Right cardiac atrium (tissue), 5 donors: Measurements from ENCODE around the gene SDK2. TPM values are rescaled to one million over a fixed set of nuclear protein-coding genes. Genes with fewer than 3 reads are reported as not detected.
A peak's percentile ranks its signal among the peaks of the same experiment; 100 is the strongest.
"Not testable (repeated sequence)": the region's sequence is repeated elsewhere in the genome, so short reads cannot be mapped to it uniquely, and the experiment has no call there.

Experiments
- ATAC-seq, 2 donors: fragments of 200-7000 bp; cut with Tn5 transposase; one replicate each; pipeline versions ENCODE4 v1.8.0 to v1.9.1; 2020; ENCODE audit warnings: moderate library complexity in 2 of 2, mild to moderate bottlenecking in 1 of 2
- DNase-seq, 3 donors: peaks; one replicate each; pipeline ENCODE4 v3.0.0-alpha.2; 2020
- H3K27ac ChIP-seq: one replicate; pipeline ENCODE4 v1.5.1; 2013; ENCODE audit warnings: mild to moderate bottlenecking, low read length, control low read depth, moderate library complexity
- H3K27me3 ChIP-seq: one replicate; pipeline ENCODE4 v1.6.1; 2013; ENCODE audit not compliant: control insufficient read depth, insufficient read depth
- H3K4me1 ChIP-seq: one replicate; pipeline ENCODE4 v1.6.1; 2013; ENCODE audit warnings: low read length; ENCODE audit not compliant: control insufficient read depth, insufficient read depth
- H3K4me3 ChIP-seq: one replicate; pipeline ENCODE4 v1.5.1; 2013; ENCODE audit warnings: low read length, control low read depth
- H3K9me3 ChIP-seq: one replicate; pipeline ENCODE4 v1.6.1; 2013; ENCODE audit warnings: low read length; ENCODE audit not compliant: control insufficient read depth
- WGBS: extraction: QIAGEN DNeasy Blood & Tissue Kit; methylation state at CpG from one replicate; pipeline ENCODE4 v1.1.7; 2013; 5-methylcytosine and 5-hydroxymethylcytosine counted together
- intact Hi-C, 4 donors: fragments of 100-400 bp; cut with DNase I; formaldehyde crosslinking; loops; one replicate each; pipeline versions ENCODE4 v1.11.0 to v1.14.0; 2022 to 2023
- polyA plus RNA-seq: library from polyadenylated mRNA; stranded (reverse); fragments of 200-250 nt; gene quantifications from one replicate; pipeline ENCODE4 v1.2.3, GENCODE V29; 2013
- total RNA-seq, 4 donors: library from RNA; stranded (reverse); fragmentation: NEBNext Ultra II Directional; extraction: Animal tissue kit (Norgen Biotek cat#: 25700); gene quantifications; one replicate each; pipeline ENCODE4 v1.2.1, GENCODE V29; 2021
- donor health status: healthy with polysubstance abuse.
- donor health status: DM: no; HTN: yes; CAD: no.
- donor health status: DM: no; HTN: no; CAD: no.
- donor health status: DM: no; HTN: yes; CAD: no; lungs with severe emphysema.
- donor health status: DM: yes; HTN: yes; CAD: no.

The SDK2 gene
- total and polyA plus RNA-seq, 5 donors: 0.77 to 4.4 (median 2.0) TPM

DNA sequence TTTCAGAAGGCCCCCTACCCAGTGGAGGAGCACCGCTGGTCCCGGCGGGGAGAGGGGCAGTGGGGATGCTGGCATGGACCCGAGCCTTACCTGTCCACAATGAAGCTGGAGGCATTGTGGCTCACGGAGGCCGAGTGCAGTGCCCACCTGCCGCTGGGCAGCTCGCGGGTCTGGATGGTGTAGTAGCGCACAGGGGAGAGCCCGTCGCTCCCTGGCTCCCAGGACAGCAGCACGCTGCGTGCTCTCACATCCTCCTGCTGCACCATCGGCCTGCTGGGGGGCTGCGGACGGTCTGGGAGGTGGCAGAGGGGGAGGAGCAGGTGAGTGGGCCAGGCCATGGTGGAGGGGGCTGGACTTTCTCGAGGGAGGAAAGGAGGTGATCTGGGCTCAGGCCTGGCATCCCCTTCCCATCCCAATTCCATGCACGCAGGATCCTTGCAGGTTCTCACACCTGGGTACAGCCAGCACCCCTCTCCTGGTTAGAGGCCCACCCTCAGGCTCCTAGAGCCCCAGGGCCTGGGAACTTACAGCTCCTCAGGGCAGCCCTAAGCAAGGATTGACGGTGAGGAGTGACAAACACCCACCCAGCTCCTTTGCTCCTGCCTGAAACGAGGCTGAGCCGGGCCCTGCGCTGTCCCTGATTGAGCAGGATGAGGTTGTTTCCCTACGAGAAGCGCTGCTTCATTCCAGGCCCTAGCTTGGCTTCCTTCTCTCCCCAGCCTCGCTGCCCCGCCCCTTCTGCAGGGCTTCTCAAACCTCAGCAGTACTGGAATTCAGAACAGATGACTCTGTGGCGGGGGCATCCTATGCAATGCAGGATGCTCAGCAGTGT is 256.3 kb downstream of the SDK2 start:
- DNase-seq (peak in 1 of 3 donors; percentile 47), ATAC-seq (no peak)
- Histone ChIP-seq H3K27me3 (no peaks in the 10 kb centered on the region), H3K4me1 (no peaks in the 10 kb centered on the region), H3K27ac (no peak overlapping the region), H3K9me3 (no peaks in the 10 kb centered on the region), H3K4me3 (no peak overlapping the region)
- WGBS: 83% methylated on average over 28 of the region's 28 CpGs
- intact Hi-C loops: no loop called here

DNA sequence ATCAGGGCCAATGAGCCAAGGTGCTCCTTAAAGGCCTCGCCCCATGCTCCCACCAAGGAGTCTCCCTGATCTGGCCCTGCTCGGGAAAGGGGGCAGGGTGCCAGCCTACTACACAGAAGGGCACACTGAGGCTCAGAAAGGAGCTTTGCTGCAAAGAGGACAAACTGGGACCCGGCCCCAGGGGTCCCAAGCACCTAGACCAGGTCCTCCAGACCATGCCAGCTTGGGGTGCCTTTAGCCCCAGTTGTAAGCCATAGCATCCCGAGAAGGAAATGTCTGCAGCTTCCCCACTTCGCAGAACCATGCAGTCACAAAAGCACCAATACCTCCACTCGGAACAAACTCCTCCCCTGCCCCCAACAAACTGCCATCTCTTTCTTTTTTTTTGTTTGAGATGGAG is 257.7 kb downstream of the SDK2 start:
- no peak overlapping the region for H3K4me3 ChIP-seq
- DNase-seq: peak in 1 of 3 donors; percentile 2
- H3K27ac ChIP-seq: no peak overlapping the region
- 91% methylated on average over 6 of the region's 6 CpGs for WGBS
- H3K4me1 ChIP-seq: no peaks in the 10 kb centered on the region
- intact Hi-C loops: no loop called here
- no peaks in the 10 kb centered on the region for H3K27me3 ChIP-seq
- no peaks in the 10 kb centered on the region for H3K9me3 ChIP-seq
- ATAC-seq: no peak

- H3K9me3 ChIP-seq: no peaks in the 10 kb centered on the region
- ATAC-seq: no peak
- intact Hi-C loops: no loop called here
- H3K27ac ChIP-seq: no peak overlapping the region
- H3K4me1 ChIP-seq: no peaks in the 10 kb centered on the region
- no peak overlapping the region for H3K4me3 ChIP-seq
- DNase-seq: peak in 1 of 3 donors; percentile 46
- 85% methylated on average over 8 of the region's 8 CpGs for WGBS
- no peaks in the 10 kb centered on the region for H3K27me3 ChIP-seq
Measured at GRCh38 chr17:73384926-73385325, 259.3 kb downstream of the SDK2 start.

DNA sequence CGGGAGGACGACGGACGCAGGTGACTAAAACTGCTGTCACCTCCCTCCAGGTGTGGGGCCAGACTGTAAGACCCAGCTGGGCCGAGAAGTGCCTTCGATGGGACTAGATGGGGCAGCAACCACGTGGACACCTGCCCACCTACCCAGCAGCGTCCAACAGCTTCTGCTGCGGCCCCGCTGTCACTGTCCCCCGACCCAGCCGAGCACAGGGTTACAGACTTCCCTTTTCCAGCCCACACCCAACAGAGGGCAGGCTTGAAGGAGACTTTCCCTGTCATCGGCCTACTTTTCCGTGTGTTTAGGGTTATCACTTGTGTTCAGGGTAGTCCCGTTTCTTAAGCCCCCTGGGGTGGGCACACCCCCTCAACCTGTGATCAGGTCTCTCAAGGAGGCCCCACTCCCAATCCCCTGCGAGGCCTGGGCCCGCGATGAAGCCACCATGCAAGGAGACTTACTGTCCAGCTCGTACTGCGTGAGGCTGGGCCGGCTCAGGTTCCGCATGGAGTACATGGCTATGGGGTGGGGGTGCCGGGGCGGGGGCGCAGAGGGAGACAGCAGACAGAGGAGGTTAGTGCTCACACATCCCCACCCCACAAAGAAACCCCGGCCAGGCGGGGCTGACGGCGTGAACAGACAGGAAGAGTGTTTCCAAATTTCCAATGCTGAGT is 263.7 kb downstream of the SDK2 start:
- WGBS: 83% methylated on average over 29 of the region's 29 CpGs
- intact Hi-C loops: no loop called here
- no peak overlapping the region for H3K27ac ChIP-seq
- ATAC-seq (no peak), DNase-seq (no peak)
- no peaks in the 10 kb centered on the region for H3K9me3 ChIP-seq
- no peaks in the 10 kb centered on the region for H3K4me1 ChIP-seq
- H3K27me3 ChIP-seq: no peaks in the 10 kb centered on the region
- H3K4me3 ChIP-seq: no peak overlapping the region

DNA sequence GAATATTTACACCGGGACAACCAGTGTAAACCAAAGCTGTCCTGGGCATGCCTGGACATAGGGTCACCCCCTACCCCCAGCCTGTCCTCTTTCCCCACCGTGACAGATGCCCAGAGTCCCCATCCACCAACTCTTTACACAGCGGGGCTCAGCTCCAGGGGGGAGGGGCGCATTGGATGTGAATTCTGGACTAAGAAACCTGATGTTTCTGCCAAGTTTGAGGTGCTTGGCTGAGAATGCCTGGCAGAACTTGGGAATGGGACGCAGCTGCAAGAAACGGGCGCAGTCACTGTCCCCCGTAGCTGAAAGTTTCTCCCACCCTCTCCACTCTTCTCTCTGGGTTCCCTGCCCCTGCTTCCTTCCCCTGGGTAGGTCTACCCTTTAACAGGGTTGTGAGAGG is 264.4 kb downstream of the SDK2 start:
- no peak overlapping the region for H3K4me3 ChIP-seq
- 66% methylated on average over 8 of the region's 8 CpGs for WGBS
- intact Hi-C loops: no loop called here
- no peaks in the 10 kb centered on the region for H3K4me1 ChIP-seq
- H3K9me3 ChIP-seq: no peaks in the 10 kb centered on the region
- H3K27ac ChIP-seq: no peak overlapping the region
- H3K27me3 ChIP-seq: no peaks in the 10 kb centered on the region
- DNase-seq (no peak), ATAC-seq (peak in 1 of 2 donors; percentile 24)

DNA sequence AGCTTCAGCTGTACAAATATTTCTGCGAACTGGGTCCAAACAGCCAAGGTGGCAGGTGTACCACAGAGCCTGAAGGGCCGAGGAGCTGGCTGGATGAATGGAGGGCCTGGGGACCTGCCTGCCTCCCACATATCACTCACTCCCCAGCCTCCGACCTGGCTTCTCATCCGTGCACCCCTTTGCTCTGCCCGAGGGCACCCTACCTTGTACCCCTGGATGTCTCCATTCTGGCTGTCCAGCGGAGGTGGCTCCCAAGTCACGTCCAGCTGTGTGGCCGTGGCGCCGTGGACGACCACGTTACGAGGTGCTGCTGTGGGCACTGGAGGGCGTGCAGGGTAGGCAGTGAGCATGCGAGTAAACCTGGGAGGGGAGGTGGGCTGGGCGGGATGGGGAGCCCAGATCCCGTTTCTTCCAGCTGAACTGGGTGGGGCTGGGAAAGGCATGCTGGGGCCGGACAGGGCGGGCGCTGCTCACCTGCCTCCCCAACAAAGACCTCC is 265.2 kb downstream of the SDK2 start:
- Histone ChIP-seq H3K4me3 (no peak overlapping the region), H3K27ac (no peak overlapping the region), H3K27me3 (no peaks in the 10 kb centered on the region), H3K4me1 (no peaks in the 10 kb centered on the region), H3K9me3 (no peaks in the 10 kb centered on the region)
- WGBS: 93% methylated on average over 20 of the region's 20 CpGs
- intact Hi-C loops: no loop called here
- ATAC-seq (no peak), DNase-seq (no peak)

DNA sequence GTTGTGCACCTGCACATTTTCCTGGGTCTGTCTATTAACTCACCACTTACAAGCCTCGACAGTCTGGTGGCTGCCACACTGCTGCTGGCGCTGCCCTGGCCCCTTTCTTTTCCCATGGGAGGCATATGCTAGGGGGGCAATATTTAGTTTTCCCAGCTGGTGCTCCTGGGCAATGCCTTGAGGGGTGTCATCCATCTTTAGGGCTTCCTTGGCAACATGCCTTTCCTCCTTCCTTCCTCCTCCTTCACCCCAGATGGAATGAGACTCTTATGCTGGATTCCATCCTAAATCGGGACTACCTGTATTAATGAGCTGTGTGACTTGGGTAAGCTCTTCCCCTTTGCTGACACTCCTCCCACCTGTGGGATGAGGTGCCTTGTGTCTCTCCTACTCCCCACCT is 267.6 kb downstream of the SDK2 start:
- no peak overlapping the region for H3K4me3 ChIP-seq
- intact Hi-C loops: no loop called here
- DNase-seq (no peak), ATAC-seq (no peak)
- H3K4me1 ChIP-seq: no peaks in the 10 kb centered on the region
- 91% methylated on average over 3 of the region's 3 CpGs for WGBS
- H3K27me3 ChIP-seq: no peaks in the 10 kb centered on the region
- no peaks in the 10 kb centered on the region for H3K9me3 ChIP-seq
- no peak overlapping the region for H3K27ac ChIP-seq

DNA sequence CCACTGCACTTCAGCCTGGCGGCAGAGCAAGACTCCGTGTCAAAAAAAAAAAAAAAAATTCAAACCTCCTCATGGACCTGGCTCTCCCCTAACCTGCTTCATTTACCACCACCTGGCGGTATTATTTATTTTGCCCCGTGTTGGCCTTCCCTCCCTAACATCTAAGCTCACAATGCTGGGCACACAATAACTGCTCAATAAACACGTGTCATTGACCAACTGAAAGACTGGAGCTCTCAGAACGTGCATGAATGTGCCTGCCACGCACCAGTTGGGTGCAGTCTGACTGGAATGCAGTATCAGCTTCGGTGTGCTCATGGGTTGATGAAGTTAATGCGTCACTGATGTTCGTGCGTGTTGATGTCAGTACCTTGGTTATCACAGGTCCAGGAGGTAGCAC is 268.1 kb downstream of the SDK2 start:
- WGBS: 91% methylated on average over 11 of the region's 11 CpGs
- Histone ChIP-seq H3K4me3 (no peak overlapping the region), H3K27ac (no peak overlapping the region), H3K9me3 (no peaks in the 10 kb centered on the region), H3K4me1 (no peaks in the 10 kb centered on the region), H3K27me3 (no peaks in the 10 kb centered on the region)
- intact Hi-C loops: no loop called here
- ATAC-seq (no peak), DNase-seq (no peak)

DNA sequence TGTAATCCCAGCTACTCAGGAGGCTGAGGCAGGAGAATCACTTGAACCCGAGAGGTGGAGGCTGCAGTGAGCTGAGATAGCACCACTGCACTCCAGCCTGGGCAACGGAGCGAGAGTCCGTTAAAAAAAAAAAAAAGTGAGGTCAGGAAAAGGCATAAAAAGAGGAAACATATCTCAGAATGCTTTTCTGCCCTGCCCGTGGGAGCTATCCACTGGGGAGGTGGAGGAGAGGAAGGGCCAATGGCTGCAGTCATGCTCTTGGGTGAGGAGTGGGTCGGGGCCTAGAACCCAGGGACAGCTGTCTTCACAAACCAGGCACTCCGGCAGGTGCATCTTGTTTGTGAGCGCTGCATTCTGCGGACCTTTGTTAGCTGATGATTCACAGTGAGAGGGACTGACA is 272.4 kb downstream of the SDK2 start:
- DNase-seq (no peak), ATAC-seq (no peak)
- no peaks in the 10 kb centered on the region for H3K9me3 ChIP-seq
- 69% methylated on average over 9 of the region's 9 CpGs for WGBS
- no peaks in the 10 kb centered on the region for H3K27me3 ChIP-seq
- intact Hi-C loops: loop anchor here in 1 of 4 donors (2.0 kb wide), 1 partner anchor 119 kb away; no protein-coding TSS in a partner anchor
- H3K4me3 ChIP-seq: no peak overlapping the region
- no peak overlapping the region for H3K27ac ChIP-seq
- H3K4me1 ChIP-seq: no peaks in the 10 kb centered on the region

DNA sequence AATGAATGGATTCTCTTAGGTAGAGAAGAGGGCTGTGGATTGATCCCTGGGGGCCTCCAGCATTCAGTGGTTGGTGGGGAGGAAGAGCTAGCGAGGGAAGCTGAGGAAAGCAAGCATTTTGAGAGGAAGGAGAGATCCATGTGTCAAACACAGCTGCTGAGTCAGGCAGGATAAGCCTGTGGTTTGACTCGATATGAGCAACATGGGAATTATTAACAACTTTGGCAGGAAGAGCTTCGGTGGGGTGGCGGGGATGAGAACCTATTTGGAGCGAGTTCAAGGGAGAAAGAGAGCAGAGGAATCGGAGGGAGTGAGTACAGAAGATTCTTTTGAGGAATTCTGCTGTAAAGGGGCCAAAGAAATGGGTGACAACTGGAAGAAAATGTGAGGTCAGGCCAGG is 273.0 kb downstream of the SDK2 start:
- H3K9me3 ChIP-seq: no peaks in the 10 kb centered on the region
- no peak overlapping the region for H3K27ac ChIP-seq
- no peak for DNase-seq
- no peaks in the 10 kb centered on the region for H3K27me3 ChIP-seq
- no peak overlapping the region for H3K4me3 ChIP-seq
- WGBS: 53% methylated on average over 6 of the region's 6 CpGs
- no peak for ATAC-seq
- intact Hi-C loops: loop anchor here in 1 of 4 donors (2.0 kb wide), 1 partner anchor 118 kb away; no protein-coding TSS in a partner anchor
- no peaks in the 10 kb centered on the region for H3K4me1 ChIP-seq

DNA sequence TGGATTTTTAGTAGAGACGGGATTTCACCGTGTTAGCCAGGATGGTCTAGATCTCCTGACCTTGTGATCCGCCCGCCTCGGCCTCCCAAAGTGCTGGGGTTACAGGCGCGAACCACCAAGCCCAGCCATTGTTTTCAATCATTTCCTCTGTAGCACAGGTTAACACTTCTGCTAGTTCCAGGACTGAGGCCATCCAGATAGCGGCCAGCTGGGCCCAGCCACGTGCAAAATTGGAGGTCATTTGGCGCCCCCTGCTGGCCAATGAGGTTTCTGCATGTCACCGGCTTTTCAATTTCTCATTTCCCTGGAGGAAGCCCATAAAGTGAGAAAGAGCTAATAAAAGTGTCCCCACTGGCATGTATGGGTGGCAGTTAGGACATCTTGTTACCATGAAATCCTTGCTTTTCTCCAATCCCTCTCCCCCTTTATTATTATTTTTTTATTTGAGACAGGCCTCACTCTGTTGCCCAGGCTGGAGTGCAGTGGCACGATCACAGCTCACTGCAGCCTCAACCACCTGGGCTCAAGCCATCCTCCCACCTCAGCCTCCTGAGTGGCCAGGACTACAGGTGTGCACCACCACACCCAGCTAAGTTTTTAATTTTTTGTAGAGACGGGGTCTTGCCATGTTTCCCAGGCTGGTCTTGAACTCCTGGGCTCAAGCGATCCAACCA is 274.3 kb downstream of the SDK2 start:
- not testable (repeated sequence) for H3K27me3 ChIP-seq, H3K9me3 ChIP-seq, H3K4me1 ChIP-seq, H3K27ac ChIP-seq, H3K4me3 ChIP-seq
- DNase-seq: peak; percentile 86 to 94 (median 93)
- intact Hi-C loops: loop anchor here (1.0 to 10.0 kb wide), 6 partner anchors 55 to 117 kb away; partner anchors contain the start of gene CDC42EP4 (in 3 of the 4)
- ATAC-seq: peak; percentile 81 to 85
- whole genome bisulfite sequencing: 35% methylated on average over 14 of the region's 14 CpGs
